ENCODE results near the gene USP7.
A peak's percentile ranks its signal among the peaks of the same experiment; 100 is the strongest.

Gene USP7

GRCh38 chr16:8963821-8964441, at the start of gene USP7:
USP7 (minus strand) TSS chr16:8963906; CDS start chr16:8963285, 621 bp downstream.
- H3K4me1 ChIP-seq (ENCODE audit: control insufficient read depth, insufficient read depth, low read length): peaks cover 35% of the 10 kb centered on the region
- DNase-seq (ENCODE audit: low read depth): peak; percentile 98
- no peaks in the 10 kb centered on the region for H3K36me3 ChIP-seq (ENCODE audit: control insufficient read depth, insufficient read depth, low read length, severe bottlenecking)
- no peaks in the 10 kb centered on the region for H3K9me3 ChIP-seq (ENCODE audit: control insufficient read depth, low read length)
- H3K9ac ChIP-seq (ENCODE audit: low read length): peak within 1 kb of the TSS; percentile 87
- H3K4me3 ChIP-seq (ENCODE audit: low read length): peak within 1 kb of the TSS; percentile 83
- no peaks in the 10 kb centered on the region for H3K27me3 ChIP-seq (replicated peaks; ENCODE audit: control insufficient read depth, insufficient read depth, low read length)

- DNase-seq (ENCODE audit: low read depth): no peak
- Histone ChIP-seq H3K27me3 (replicated peaks; ENCODE audit: control insufficient read depth, insufficient read depth, low read length) (peaks cover 7% of the 10 kb centered on the region), H3K9me3 (ENCODE audit: control insufficient read depth, low read length) (peaks cover 7% of the 10 kb centered on the region), H3K4me1 (ENCODE audit: control insufficient read depth, insufficient read depth, low read length) (peaks cover 8% of the 10 kb centered on the region), H3K9ac (ENCODE audit: low read length) (no peak overlapping the region), H3K36me3 (ENCODE audit: control insufficient read depth, insufficient read depth, low read length, severe bottlenecking) (no peaks in the 10 kb centered on the region), H3K4me3 (ENCODE audit: low read length) (no peak overlapping the region)
Measured at GRCh38 chr16:9013508-9013864, 49.8 kb upstream of the USP7 start.

GRCh38 chr16:9012848-9013507, 49.3 kb upstream of the USP7 start:
- Histone ChIP-seq H3K9ac (ENCODE audit: low read length) (no peak overlapping the region), H3K4me3 (ENCODE audit: low read length) (no peak overlapping the region), H3K36me3 (ENCODE audit: control insufficient read depth, insufficient read depth, low read length, severe bottlenecking) (no peaks in the 10 kb centered on the region), H3K9me3 (ENCODE audit: control insufficient read depth, low read length) (peaks cover 7% of the 10 kb centered on the region), H3K27me3 (replicated peaks; ENCODE audit: control insufficient read depth, insufficient read depth, low read length) (peaks cover 7% of the 10 kb centered on the region), H3K4me1 (ENCODE audit: control insufficient read depth, insufficient read depth, low read length) (peaks cover 11% of the 10 kb centered on the region)
- DNase-seq (ENCODE audit: low read depth): no peak

GRCh38 chr16:9012330-9012729, 48.6 kb upstream of the USP7 start:
- Histone ChIP-seq H3K27me3 (replicated peaks; ENCODE audit: control insufficient read depth, insufficient read depth, low read length) (peaks cover 7% of the 10 kb centered on the region), H3K9ac (ENCODE audit: low read length) (no peak overlapping the region), H3K4me3 (ENCODE audit: low read length) (no peak overlapping the region), H3K9me3 (ENCODE audit: control insufficient read depth, low read length) (peaks cover 7% of the 10 kb centered on the region), H3K36me3 (ENCODE audit: control insufficient read depth, insufficient read depth, low read length, severe bottlenecking) (no peaks in the 10 kb centered on the region), H3K4me1 (ENCODE audit: control insufficient read depth, insufficient read depth, low read length) (peaks cover 8% of the 10 kb centered on the region)
- no peak for DNase-seq (ENCODE audit: low read depth)

- H3K9ac ChIP-seq (ENCODE audit: low read length): peak overlapping the region; percentile 68
- DNase-seq (ENCODE audit: low read depth): peak; percentile 90
- H3K4me3 ChIP-seq (ENCODE audit: low read length): peak overlapping the region; percentile 71
Measured at GRCh38 chr16:9008601-9009260, 45.0 kb upstream of the USP7 start.

GRCh38 chr16:9007177-9007794, 43.6 kb upstream of the USP7 start:
- no peak overlapping the region for H3K9ac ChIP-seq (ENCODE audit: low read length)
- H3K36me3 ChIP-seq (ENCODE audit: control insufficient read depth, insufficient read depth, low read length, severe bottlenecking): no peaks in the 10 kb centered on the region
- peaks cover 8% of the 10 kb centered on the region for H3K4me1 ChIP-seq (ENCODE audit: control insufficient read depth, insufficient read depth, low read length)
- no peaks in the 10 kb centered on the region for H3K9me3 ChIP-seq (ENCODE audit: control insufficient read depth, low read length)
- peak; percentile 44 for DNase-seq (ENCODE audit: low read depth)
- peaks cover under 1% of the 10 kb centered on the region for H3K27me3 ChIP-seq (replicated peaks; ENCODE audit: control insufficient read depth, insufficient read depth, low read length)
- no peak overlapping the region for H3K4me3 ChIP-seq (ENCODE audit: low read length)

More at GRCh38 chr16:9008601-9009260, 45.0 kb upstream of the USP7 start:
- peaks cover 8% of the 10 kb centered on the region for H3K4me1 ChIP-seq (ENCODE audit: control insufficient read depth, insufficient read depth, low read length)
- no peaks in the 10 kb centered on the region for H3K9me3 ChIP-seq (ENCODE audit: control insufficient read depth, low read length)
- peaks cover 7% of the 10 kb centered on the region for H3K27me3 ChIP-seq (replicated peaks; ENCODE audit: control insufficient read depth, insufficient read depth, low read length)
- H3K36me3 ChIP-seq (ENCODE audit: control insufficient read depth, insufficient read depth, low read length, severe bottlenecking): no peaks in the 10 kb centered on the region

GRCh38 chr16:9004183-9004582, 40.5 kb upstream of the USP7 start:
- Histone ChIP-seq H3K9ac (ENCODE audit: low read length) (no peak overlapping the region), H3K9me3 (ENCODE audit: control insufficient read depth, low read length) (no peaks in the 10 kb centered on the region)

GRCh38 chr16:9003763-9004162, 40.1 kb upstream of the USP7 start:
- Histone ChIP-seq H3K4me3 (ENCODE audit: low read length) (no peak overlapping the region), H3K9ac (ENCODE audit: low read length) (no peak overlapping the region), H3K4me1 (ENCODE audit: control insufficient read depth, insufficient read depth, low read length) (peaks cover 4% of the 10 kb centered on the region), H3K9me3 (ENCODE audit: control insufficient read depth, low read length) (no peaks in the 10 kb centered on the region), H3K27me3 (replicated peaks; ENCODE audit: control insufficient read depth, insufficient read depth, low read length) (no peaks in the 10 kb centered on the region), H3K36me3 (ENCODE audit: control insufficient read depth, insufficient read depth, low read length, severe bottlenecking) (no peaks in the 10 kb centered on the region)
- DNase-seq (ENCODE audit: low read depth): no peak

More at GRCh38 chr16:9004183-9004582, 40.5 kb upstream of the USP7 start:
- Histone ChIP-seq H3K4me3 (ENCODE audit: low read length) (no peak overlapping the region), H3K27me3 (replicated peaks; ENCODE audit: control insufficient read depth, insufficient read depth, low read length) (no peaks in the 10 kb centered on the region), H3K4me1 (ENCODE audit: control insufficient read depth, insufficient read depth, low read length) (peaks cover 8% of the 10 kb centered on the region), H3K36me3 (ENCODE audit: control insufficient read depth, insufficient read depth, low read length, severe bottlenecking) (no peaks in the 10 kb centered on the region)
- no peak for DNase-seq (ENCODE audit: low read depth)

- no peak for DNase-seq (ENCODE audit: low read depth)
- H3K36me3 ChIP-seq (ENCODE audit: control insufficient read depth, insufficient read depth, low read length, severe bottlenecking): no peaks in the 10 kb centered on the region
- H3K9me3 ChIP-seq (ENCODE audit: control insufficient read depth, low read length): no peaks in the 10 kb centered on the region
- no peak overlapping the region for H3K9ac ChIP-seq (ENCODE audit: low read length)
- H3K27me3 ChIP-seq (replicated peaks; ENCODE audit: control insufficient read depth, insufficient read depth, low read length): no peaks in the 10 kb centered on the region
- H3K4me3 ChIP-seq (ENCODE audit: low read length): no peak overlapping the region
- peaks cover 2% of the 10 kb centered on the region for H3K4me1 ChIP-seq (ENCODE audit: control insufficient read depth, insufficient read depth, low read length)
Measured at GRCh38 chr16:9003322-9003721, 39.6 kb upstream of the USP7 start.

- no peak overlapping the region for H3K4me3 ChIP-seq (ENCODE audit: low read length)
- no peaks in the 10 kb centered on the region for H3K9me3 ChIP-seq (ENCODE audit: control insufficient read depth, low read length)
- H3K27me3 ChIP-seq (replicated peaks; ENCODE audit: control insufficient read depth, insufficient read depth, low read length): no peaks in the 10 kb centered on the region
- no peak overlapping the region for H3K9ac ChIP-seq (ENCODE audit: low read length)
- H3K4me1 ChIP-seq (ENCODE audit: control insufficient read depth, insufficient read depth, low read length): no peaks in the 10 kb centered on the region
- DNase-seq (ENCODE audit: low read depth): no peak
- H3K36me3 ChIP-seq (ENCODE audit: control insufficient read depth, insufficient read depth, low read length, severe bottlenecking): no peaks in the 10 kb centered on the region
Measured at GRCh38 chr16:9002042-9002441, 38.3 kb upstream of the USP7 start.

- no peak overlapping the region for H3K4me3 ChIP-seq (ENCODE audit: low read length)
- H3K9ac ChIP-seq (ENCODE audit: low read length): no peak overlapping the region
- no peaks in the 10 kb centered on the region for H3K36me3 ChIP-seq (ENCODE audit: control insufficient read depth, insufficient read depth, low read length, severe bottlenecking)
- no peaks in the 10 kb centered on the region for H3K4me1 ChIP-seq (ENCODE audit: control insufficient read depth, insufficient read depth, low read length)
- DNase-seq (ENCODE audit: low read depth): no peak
- H3K9me3 ChIP-seq (ENCODE audit: control insufficient read depth, low read length): no peaks in the 10 kb centered on the region
- H3K27me3 ChIP-seq (replicated peaks; ENCODE audit: control insufficient read depth, insufficient read depth, low read length): no peaks in the 10 kb centered on the region
Measured at GRCh38 chr16:9000664-9001063, 37.0 kb upstream of the USP7 start.
